ENCODE data around the gene TSPAN5.
A peak's percentile ranks its signal among the peaks of the same experiment; 100 is the strongest.
"Not testable (repeated sequence)": the region's sequence is repeated elsewhere in the genome, so short reads cannot be mapped to it uniquely, and the experiment has no call there.

Gene TSPAN5

GRCh38 chr4:98658287-98659105 is at the start of gene TSPAN5:
Gene TSPAN5 (minus strand): TSS chr4:98658611.
- DNase-seq (ENCODE audit: low spot score): peak; percentile 73

DNA sequence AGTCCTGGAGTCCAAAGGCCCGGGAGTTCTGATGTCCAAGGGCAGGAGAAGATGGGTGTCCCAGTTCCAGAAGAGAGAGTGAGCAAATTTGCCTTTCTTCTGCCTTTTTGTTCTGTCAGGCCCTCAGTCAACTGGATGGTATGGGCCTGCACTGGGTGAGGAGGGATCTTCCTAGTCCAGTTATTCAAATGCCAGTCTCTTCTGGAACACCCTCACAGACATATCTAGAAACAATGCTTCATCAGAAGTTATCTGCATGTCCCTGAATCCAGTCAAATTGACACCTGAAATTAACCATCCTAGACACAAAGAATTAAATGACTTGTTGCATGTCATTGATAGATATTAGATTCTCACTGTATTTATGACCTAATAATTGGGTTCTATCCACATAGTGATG is 48.5 kb upstream of the TSPAN5 start:
- DNase-seq (ENCODE audit: low spot score): no peak

- no peak for DNase-seq (ENCODE audit: low spot score)
Measured at GRCh38 chr4:98706200-98706813, 47.9 kb upstream of the TSPAN5 start.

GRCh38 chr4:98705586-98705985 is 47.2 kb upstream of the TSPAN5 start:
- not testable (repeated sequence) for DNase-seq (ENCODE audit: low spot score)

DNA sequence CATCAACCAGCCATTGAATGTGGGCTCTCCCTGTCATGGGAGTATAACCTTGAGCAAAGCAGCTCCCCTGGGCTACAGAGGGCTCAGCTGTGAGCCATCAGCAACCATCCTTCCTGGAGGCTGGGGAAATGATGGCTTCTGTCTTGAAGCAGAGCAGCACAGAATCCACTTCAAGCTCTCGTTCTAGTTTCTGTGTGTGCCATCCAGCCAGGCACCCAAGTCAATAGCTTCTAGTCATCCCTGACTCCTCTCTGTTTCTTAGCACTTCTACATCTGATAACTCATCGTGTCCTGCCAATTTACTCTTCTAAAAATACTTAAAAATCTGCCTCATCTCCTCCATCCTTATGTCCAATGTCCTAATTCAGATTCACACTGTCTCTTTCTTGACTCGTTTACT is 42.2 kb upstream of the TSPAN5 start:
- no peak for DNase-seq (ENCODE audit: low spot score)

DNA sequence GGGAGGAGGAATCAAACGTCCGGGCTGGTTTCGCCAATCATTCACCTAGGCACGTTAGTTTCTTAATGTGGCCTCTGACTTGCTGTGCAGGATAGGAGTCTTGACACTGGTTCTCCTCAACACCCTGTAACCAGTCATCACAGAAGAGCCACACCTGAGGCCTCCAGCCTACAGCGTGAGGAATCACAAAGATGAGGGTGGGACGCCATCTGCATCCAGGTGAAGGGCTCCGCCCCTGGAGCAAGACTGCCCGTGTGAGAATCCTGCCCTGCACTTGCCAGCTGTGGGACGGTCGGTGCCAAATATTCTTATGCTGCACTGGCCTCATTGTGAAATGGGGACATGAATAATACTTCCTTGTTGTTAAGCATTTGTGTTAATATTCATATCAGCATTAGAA is 35.7 kb upstream of the TSPAN5 start:
- no peak for DNase-seq (ENCODE audit: low spot score)

GRCh38 chr4:98692411-98692810 is 34.0 kb upstream of the TSPAN5 start:
- DNase-seq (ENCODE audit: low spot score): peak; percentile 32

GRCh38 chr4:98691588-98691987 is 33.2 kb upstream of the TSPAN5 start:
- no peak for DNase-seq (ENCODE audit: low spot score)

DNA sequence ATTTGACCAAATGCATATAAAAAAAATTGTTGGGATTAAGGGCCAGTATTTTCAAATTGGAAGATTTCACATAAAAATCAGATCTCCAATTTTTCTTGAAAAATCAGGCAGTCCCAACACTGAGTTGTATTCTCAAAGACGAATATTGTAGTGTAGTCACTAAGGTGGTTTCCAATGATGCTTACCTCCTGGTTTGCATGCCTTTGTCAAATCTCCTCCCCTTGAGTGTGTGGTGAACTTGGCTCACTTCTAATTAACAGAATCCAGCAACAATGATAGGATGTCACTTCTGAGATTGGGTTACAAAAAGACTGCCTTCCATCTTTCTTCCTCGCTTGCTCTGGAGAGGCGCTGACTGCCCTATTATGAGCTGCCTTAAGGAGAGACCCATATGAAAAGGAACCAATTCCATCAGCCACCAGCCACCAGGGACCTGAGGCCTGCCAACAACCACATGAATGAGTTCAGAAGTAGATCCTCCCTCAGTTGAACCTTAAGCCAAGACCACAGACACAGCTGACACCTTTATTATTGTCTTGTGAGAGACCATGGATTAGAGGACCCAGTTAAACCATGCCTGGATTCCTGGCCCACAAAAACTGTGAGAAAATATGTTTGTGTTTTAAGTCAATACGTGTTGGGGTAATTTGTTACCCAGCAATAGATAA is 31.2 kb upstream of the TSPAN5 start:
- DNase-seq (ENCODE audit: low spot score): no peak

DNA sequence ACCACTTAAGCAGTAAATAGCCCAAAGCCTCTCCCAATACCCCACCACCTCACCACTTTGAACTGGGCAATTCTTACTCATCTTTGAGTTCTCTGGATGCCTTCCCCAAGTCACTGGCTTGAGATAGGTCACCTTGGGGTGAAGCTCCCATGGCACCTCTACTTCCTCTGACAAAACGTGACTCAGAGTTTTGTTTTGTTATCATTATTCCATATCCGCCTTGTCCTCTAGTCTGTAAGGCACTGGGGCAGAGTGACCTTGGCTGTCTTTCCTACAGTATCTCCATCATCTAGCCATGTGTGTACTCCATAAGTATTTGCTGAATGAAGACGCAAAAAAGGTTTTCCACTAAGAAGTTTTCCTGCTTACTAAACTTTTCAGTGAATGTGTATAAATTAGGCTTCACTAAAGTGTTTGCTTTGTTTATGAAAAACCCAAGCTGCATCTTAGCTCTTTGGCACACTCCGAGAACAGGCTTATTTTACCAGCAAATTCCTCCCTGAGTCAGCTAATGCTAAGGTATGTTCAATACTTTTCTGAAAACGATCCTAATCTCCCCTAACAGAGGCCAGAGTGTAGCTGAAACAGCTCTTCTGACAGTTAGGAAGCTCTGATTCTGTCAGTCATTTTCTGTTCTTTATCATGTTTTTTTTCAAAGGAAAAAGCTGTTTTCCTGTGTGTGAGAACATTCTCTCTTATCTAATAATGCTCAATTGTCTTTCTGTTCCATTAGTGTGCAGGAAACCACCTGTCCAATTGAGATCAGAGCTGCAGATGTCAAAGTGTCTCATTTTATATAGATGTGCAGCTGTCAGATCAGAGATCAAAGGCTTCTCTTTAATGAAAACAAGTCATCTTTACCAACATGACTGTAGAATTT is 30.2 kb upstream of the TSPAN5 start:
- peak; percentile 98 for DNase-seq (ENCODE audit: low spot score)

DNA sequence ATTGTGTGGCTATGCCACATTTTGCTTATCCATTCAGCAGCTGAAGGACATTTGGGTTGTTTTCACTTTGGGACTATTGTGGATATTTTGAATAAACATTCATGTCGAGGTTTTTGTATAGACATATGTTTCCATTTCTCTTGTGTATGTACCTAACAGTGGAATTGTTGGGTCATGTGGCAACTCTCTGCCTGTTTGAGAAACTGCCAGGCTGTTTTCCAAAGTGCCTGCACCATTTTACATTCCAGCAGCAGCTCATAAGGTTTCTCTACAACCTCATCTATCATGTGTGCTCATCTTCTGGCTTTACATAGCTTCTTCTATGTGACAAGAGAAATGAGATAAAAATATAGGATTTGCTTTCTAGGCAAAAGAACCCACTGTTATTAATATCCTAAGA is 29.5 kb upstream of the TSPAN5 start:
- no peak for DNase-seq (ENCODE audit: low spot score)

DNA sequence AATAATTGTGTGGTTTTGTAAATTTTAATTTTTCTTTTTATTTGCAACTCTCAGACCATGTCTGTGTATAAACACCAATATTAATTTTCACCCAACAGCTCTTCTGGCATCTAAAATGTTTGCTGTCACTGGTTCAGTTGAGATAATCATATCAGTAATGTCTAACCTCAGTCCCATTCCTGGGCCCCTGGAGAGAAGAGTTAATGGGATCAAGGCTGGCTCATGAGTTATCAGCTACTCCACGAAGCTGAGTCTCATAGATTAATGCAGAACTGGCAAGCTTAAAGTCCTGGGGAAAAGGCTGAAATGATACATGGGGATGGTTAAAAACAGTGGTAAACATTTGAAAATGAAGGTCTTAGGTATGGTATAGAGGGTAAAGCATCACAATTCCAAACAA is 28.4 kb upstream of the TSPAN5 start:
- DNase-seq (ENCODE audit: low spot score): no peak

DNA sequence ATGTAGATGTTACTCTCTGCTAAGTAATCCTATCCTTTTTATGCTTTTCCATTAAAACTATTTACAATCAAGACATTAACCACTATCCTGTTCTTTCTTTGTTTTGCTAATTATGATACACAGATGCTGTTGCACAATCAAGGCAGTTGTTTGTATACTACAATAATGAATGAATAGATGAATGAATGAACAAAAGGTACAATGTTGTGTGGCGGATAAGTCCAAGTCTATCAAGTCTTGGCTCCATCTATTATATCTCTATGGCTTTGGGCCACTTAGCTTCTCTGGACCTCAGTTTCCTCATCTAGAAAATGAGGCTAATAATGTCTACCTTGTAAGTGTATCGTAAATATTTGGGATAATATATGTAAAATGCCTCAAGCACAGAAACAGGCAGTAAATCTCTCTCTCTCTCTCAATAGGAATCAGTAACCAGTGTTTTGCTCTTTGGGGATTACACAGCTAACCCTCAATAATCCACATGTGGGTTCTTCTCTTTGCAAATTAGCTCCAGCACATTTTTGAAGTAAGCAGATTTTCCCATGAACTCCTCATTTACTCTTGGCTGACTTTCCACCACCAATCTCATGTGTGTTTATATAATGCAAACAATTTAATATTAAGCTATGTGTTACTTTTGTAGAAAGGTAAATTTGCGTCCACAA is 27.8 kb upstream of the TSPAN5 start:
- no peak for DNase-seq (ENCODE audit: low spot score)

GRCh38 chr4:98685225-98686042 is 27.0 kb upstream of the TSPAN5 start:
- DNase-seq (ENCODE audit: low spot score): peak; percentile 25

- no peak for DNase-seq (ENCODE audit: low spot score)
Measured at GRCh38 chr4:98682719-98683118, 24.3 kb upstream of the TSPAN5 start.

DNA sequence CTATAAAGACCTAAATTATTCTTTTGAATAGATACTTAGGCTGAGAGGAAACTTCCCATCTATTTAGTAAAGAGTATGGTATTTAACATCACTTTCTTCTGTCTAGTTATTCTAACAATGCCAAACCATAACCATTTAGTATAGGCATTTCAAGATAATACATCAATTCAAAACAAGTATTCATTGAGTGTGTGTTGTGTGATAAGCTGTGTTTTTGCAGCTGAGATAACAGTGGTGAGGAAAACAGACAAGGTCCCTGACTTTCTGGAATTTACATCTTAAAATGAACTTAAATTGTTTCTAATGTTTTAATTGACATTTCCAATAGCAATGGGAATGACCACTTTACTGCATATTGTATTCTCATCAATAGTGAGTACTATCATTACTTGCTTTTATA is 22.4 kb upstream of the TSPAN5 start:
- no peak for DNase-seq (ENCODE audit: low spot score)

DNA sequence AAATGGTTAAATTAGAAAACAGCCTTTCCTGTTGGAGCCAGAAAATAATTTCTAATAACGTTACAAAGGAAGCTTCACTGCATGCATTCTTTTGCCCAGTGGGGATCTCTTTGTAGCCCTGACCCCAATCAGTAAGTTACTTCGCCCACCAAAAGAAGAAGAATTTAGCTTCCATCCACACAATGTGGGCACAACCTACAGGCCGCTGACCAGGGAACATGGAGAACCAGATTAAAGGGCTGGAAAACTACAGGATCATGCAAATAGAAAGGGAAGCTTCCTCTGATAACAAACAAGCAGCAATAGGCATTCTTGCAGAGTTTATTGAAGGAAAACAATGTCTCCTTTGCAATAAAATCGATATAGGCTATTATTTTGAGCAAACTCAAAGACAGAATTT is 21.3 kb upstream of the TSPAN5 start:
- DNase-seq (ENCODE audit: low spot score): no peak

DNA sequence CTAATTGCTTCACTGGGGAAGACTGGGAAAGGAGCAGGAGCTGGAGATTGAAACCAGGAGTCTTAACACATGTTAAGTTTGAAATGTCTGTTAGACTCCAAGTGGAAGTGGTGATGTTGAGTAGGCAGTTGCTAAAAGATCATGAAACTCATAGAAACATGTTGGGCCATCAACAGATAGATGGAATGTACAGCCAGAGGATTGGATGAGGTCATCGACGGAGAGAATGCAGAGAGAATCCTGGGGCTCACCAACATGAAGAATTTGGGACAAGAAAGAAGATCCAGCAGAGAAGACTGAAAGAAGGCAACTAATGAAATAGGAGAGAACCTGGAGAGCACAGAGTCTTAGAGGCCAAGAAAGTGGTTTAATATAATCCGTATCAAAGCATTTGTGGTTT is 19.4 kb upstream of the TSPAN5 start:
- DNase-seq (ENCODE audit: low spot score): no peak

- no peak for DNase-seq (ENCODE audit: low spot score)
Measured at GRCh38 chr4:98674404-98675173, 16.2 kb upstream of the TSPAN5 start.

GRCh38 chr4:98673978-98674377 is 15.6 kb upstream of the TSPAN5 start:
- no peak for DNase-seq (ENCODE audit: low spot score)

Measured in kidney capillary endothelial cell (primary cell).